GM18909 (cell line): ENCODE data around the gene ZNF732.
"Not testable (repeated sequence)": the region's sequence is repeated elsewhere in the genome, so short reads cannot be mapped to it uniquely, and the experiment has no call there.

ENCODE experiments used
- ATAC-seq: cut with Tn5 transposase; IDR thresholded peaks from one replicate; pipeline ENCODE4 v1.9.1; 2021; ENCODE audit warnings: mild to moderate bottlenecking; ENCODE audit not compliant: unreplicated experiment, poor library complexity

The ZNF732 gene

GRCh38 chr4:256492-256891 lies 48.8 kb downstream of the ZNF732 start:
- no peak for ATAC-seq

GRCh38 chr4:253936-254756 lies 51.1 kb downstream of the ZNF732 start:
- no peak for ATAC-seq

DNA sequence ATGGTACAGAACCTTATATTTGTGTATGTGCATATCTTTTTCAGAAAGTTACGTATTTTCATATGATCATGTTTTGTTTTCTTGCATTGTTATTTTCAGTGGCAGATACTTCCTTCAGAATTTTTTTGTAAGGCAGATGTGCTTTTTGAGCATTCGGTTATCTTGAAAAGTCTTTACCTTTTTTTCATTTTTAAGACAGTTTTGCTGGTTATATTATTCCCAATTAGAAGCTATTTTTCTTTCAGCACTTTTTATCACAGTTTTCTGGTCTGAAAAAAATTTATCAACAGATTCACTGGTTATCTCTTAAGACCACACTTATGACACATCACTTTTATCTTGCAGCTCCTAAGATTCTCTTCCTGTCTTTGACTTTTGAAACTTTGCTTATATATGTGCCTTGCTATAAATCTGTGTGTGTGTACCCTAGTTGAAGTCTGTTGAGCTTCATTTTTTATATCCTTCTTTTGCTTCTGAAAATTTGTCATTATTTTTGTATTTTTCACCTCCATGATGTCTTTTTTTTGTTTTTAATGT lies 53.1 kb downstream of the ZNF732 start:
- no peak for ATAC-seq

- no peak for ATAC-seq
Observed at GRCh38 chr4:244471-244870, 60.8 kb downstream of the ZNF732 start.

- ATAC-seq, result no peak
Observed at GRCh38 chr4:243426-243825, 61.8 kb downstream of the ZNF732 start.

GRCh38 chr4:242121-242848 lies 63.0 kb downstream of the ZNF732 start:
- ATAC-seq, result peak; percentile 59

DNA sequence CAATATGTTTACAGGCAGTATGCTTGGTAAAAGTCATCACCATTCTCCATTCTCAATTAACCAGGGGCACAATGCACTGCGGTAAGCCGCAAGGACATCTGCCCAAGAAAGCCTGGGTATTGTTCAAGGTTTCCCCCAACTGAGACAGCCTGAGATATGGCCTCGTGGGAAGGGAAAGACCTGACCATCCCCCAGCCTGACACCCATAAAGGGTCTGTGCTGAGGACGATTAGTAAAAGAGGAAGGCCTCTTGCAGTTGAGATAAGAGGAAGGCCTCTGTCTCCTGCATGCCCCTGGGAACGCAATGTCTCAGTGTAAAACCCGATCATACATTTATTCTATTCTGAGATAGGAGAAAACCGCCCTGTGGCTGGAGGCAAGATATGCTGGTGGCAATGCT lies 63.9 kb downstream of the ZNF732 start:
- ATAC-seq, result not testable (repeated sequence)

- no peak for ATAC-seq
Observed at GRCh38 chr4:236028-236427, 69.2 kb downstream of the ZNF732 start.

DNA sequence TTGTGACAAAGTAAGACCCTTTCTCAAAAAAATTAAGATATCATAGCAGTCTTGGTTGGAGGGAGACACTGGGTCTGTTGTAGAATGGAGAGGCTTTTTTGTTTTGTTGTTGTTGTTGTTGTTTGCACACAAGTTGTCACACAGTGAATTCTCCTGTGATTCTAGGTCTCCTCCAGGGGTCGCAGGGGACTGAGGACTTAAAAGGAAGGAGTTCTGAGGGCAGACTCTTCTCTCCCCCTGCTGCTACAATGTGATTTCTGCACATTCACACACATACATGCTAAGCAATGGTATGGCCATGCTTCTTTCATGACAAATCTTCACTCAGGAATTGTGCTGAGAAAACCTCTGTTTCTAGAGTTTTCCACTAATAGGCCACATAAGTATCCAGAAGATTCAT lies 71.1 kb downstream of the ZNF732 start:
- ATAC-seq, result no peak

DNA sequence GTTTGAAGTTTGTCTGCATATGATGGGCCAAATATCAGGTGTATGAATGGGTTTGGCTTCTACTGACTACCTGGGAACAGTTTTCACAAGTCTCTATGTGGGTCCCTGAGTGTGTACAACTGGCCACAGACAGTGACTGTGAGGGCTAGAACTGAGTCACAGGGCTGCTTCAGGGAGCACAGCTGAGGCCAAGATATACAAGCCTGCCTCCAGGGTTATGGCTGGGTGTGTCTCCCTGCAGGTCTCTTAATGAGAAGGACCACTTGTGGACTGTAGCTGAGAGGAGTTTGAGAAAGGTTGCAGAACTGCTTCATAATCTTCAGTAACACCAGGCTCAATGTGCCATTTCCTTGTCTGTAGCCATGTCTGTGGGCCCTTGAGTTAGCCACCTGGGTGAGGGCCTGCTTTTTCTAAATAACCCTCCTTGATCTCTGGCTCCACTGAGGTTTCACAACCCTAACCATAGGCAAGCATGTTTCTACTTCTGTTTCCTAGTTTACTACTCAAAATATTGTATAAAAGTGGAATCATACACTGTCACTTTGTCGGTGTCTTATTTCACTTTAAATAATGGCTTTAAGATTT lies 81.3 kb downstream of the ZNF732 start:
- ATAC-seq, result no peak
